Measurements from ENCODE around the gene APIP.

DNA sequence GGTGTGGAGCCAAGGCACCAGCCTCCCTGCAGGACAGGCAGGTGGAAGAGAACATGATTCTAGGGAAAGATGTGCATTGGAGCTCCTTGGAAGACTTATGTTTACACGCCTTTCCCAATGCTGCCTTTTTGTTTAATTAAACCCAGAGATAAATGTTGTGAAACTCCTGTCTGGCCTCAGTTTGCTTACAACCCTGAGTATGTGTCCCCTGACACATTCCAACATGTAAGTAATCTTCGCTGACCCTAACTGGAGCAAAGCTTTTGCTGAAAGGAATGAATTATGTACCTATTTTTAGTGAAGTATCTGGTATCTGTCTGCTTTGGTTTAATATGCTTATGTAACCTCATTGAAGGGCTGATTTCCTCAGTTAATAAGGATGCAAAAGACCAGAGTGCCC lies 56.7 kb downstream of the APIP start:
- TF ChIP-seq EZH2phosphoT487 (IDR thresholded peaks at IDR 0.05; ENCODE audit: insufficient read depth, low read depth): no peak
- TF ChIP-seq EZH2 (IDR thresholded peaks at IDR 0.05; ENCODE audit: insufficient read depth, poor library complexity, severe bottlenecking): no peak

Measured in GM23248 (cell line).